Osteoblast (primary cell): ENCODE measurements around the gene GRIK2. TPM values are rescaled to one million over a fixed set of nuclear protein-coding genes. Genes with fewer than 3 reads are reported as not detected.

ENCODE experiments used
- DNase-seq: peaks from one replicate; pipeline ENCODE4 v3.0.0; 2011; ENCODE audit warnings: low spot score, mixed read lengths; ENCODE audit not compliant: insufficient read length; ENCODE audit errors: missing footprints
- H2AFZ ChIP-seq: 2 replicates; pipeline ENCODE4 v1.6.0; 2011; ENCODE audit warnings: mild to moderate bottlenecking, low read length
- H3K27ac ChIP-seq: 2 replicates; pipeline ENCODE4 v1.5.1; 2011; ENCODE audit warnings: mild to moderate bottlenecking, low read depth, low read length, moderate library complexity
- H3K27me3 ChIP-seq: 2 replicates; pipeline ENCODE4 v1.6.0; 2012; ENCODE audit warnings: mild to moderate bottlenecking, control low read depth, inconsistent platforms, low read length, moderate library complexity; ENCODE audit not compliant: insufficient read depth
- H3K36me3 ChIP-seq: 2 replicates; pipeline ENCODE4 v1.5.1; 2011; ENCODE audit warnings: mild to moderate bottlenecking, low read length, control low read depth, moderate library complexity; ENCODE audit not compliant: insufficient read depth
- H3K4me1 ChIP-seq: 2 replicates; pipeline ENCODE4 v1.5.1; 2011; ENCODE audit warnings: mild to moderate bottlenecking, low read length, control low read depth, moderate library complexity; ENCODE audit not compliant: insufficient read depth
- H3K4me2 ChIP-seq: 2 replicates; pipeline ENCODE4 v1.6.0; 2011; ENCODE audit warnings: mild to moderate bottlenecking, low read length; ENCODE audit not compliant: insufficient read depth
- H3K4me3 ChIP-seq: fragments of 200-600 bp; sonication (generic); 3 replicates; pipeline ENCODE4 v1.5.1; 2012; ENCODE audit warnings: mild to moderate bottlenecking, low read length, inconsistent platforms; ENCODE audit not compliant: insufficient read depth
- H3K79me2 ChIP-seq: 2 replicates; pipeline ENCODE4 v1.6.0; 2012; ENCODE audit warnings: mild to moderate bottlenecking, low read length, control low read depth, inconsistent platforms; ENCODE audit not compliant: insufficient read depth
- H3K9me3 ChIP-seq: 2 replicates; pipeline ENCODE4 v1.5.1; 2011; ENCODE audit warnings: low read depth, low read length, control low read depth
- H4K20me1 ChIP-seq: 2 replicates; pipeline ENCODE4 v1.6.0; 2012; ENCODE audit warnings: mild to moderate bottlenecking, low read length, control low read depth; ENCODE audit not compliant: insufficient read depth
- CTCF ChIP-seq: IDR thresholded peaks from 2 replicates; pipeline ENCODE4 v1.5.1; 2011; ENCODE audit warnings: mild to moderate bottlenecking, low read depth, low read length, moderate library complexity; ENCODE audit errors: extremely low read depth
- total RNA-seq: library from RNA; depleted of rRNA; stranded (reverse); fragments of >200 nt; gene quantifications from 2 replicates; pipeline ENCODE4 v1.2.3, GENCODE V29; 2012

GRIK2 gene
- total RNA-seq, 1 donor = 0.72 TPM

- Histone ChIP-seq H3K36me3 (no peaks in the 10 kb centered on the region), H3K27ac (no peak overlapping the region), H2AFZ (no peak overlapping the region), H3K9me3 (no peaks in the 10 kb centered on the region), H3K79me2 (no peaks in the 10 kb centered on the region), H3K4me1 (no peaks in the 10 kb centered on the region), H3K4me2 (no peak overlapping the region), H3K27me3 (no peaks in the 10 kb centered on the region), H3K4me3 (no peak overlapping the region), H4K20me1 (no peaks in the 10 kb centered on the region)
- no peak for TF ChIP-seq CTCF
- DNase-seq = no peak
Measured at GRCh38 chr6:101458826-101459225, 65.3 kb downstream of the GRIK2 start.

GRCh38 chr6:101462576-101462975 lies 69.1 kb downstream of the GRIK2 start:
- no peak for DNase-seq
- H3K27ac ChIP-seq = no peak overlapping the region

GRCh38 chr6:101465863-101466262 lies 72.4 kb downstream of the GRIK2 start:
- H3K27ac ChIP-seq = no peak overlapping the region
- H3K4me2 ChIP-seq = no peak overlapping the region
- no peaks in the 10 kb centered on the region for H3K36me3 ChIP-seq
- no peaks in the 10 kb centered on the region for H3K79me2 ChIP-seq
- DNase-seq = no peak
- H3K4me1 ChIP-seq = no peaks in the 10 kb centered on the region
- H4K20me1 ChIP-seq = no peaks in the 10 kb centered on the region
- peaks cover 2% of the 10 kb centered on the region for H3K9me3 ChIP-seq
- no peaks in the 10 kb centered on the region for H3K27me3 ChIP-seq
- no peak overlapping the region for H3K4me3 ChIP-seq
- no peak overlapping the region for H2AFZ ChIP-seq
- TF ChIP-seq CTCF = no peak

More at GRCh38 chr6:101462576-101462975, 69.1 kb downstream of the GRIK2 start:
- Histone ChIP-seq H3K79me2 (no peaks in the 10 kb centered on the region), H3K4me2 (no peak overlapping the region), H3K36me3 (no peaks in the 10 kb centered on the region), H4K20me1 (no peaks in the 10 kb centered on the region), H3K27me3 (no peaks in the 10 kb centered on the region), H2AFZ (no peak overlapping the region), H3K9me3 (no peaks in the 10 kb centered on the region), H3K4me3 (no peak overlapping the region), H3K4me1 (no peaks in the 10 kb centered on the region)
- no peak for TF ChIP-seq CTCF

- no peak overlapping the region for H3K27ac ChIP-seq
Measured at GRCh38 chr6:101477436-101477835, 83.9 kb downstream of the GRIK2 start.

More at GRCh38 chr6:101477436-101477835, 83.9 kb downstream of the GRIK2 start:
- Histone ChIP-seq H3K36me3 (no peaks in the 10 kb centered on the region), H3K79me2 (no peaks in the 10 kb centered on the region), H3K4me3 (no peak overlapping the region), H3K4me2 (no peak overlapping the region), H3K9me3 (no peaks in the 10 kb centered on the region), H2AFZ (no peak overlapping the region), H4K20me1 (no peaks in the 10 kb centered on the region), H3K4me1 (no peaks in the 10 kb centered on the region), H3K27me3 (no peaks in the 10 kb centered on the region)
- DNase-seq = no peak
- TF ChIP-seq CTCF = no peak
